GM12891 (cell line): ENCODE results near the gene TTYH3.

Source experiments
- POLR2A ChIP-seq: IDR thresholded peaks from 2 replicates; pipeline ENCODE4 v1.6.1; 2011; ENCODE audit warnings: low read depth, low read length, control low read depth
- POLR2AphosphoS5 ChIP-seq: IDR thresholded peaks from 2 replicates; pipeline ENCODE4 v1.6.1; 2011; ENCODE audit warnings: low read depth, low read length, control low read depth
- TAF1 ChIP-seq: IDR thresholded peaks from 2 replicates; pipeline ENCODE4 v1.6.1; 2011; ENCODE audit warnings: low read depth, low read length, control low read depth

DNA sequence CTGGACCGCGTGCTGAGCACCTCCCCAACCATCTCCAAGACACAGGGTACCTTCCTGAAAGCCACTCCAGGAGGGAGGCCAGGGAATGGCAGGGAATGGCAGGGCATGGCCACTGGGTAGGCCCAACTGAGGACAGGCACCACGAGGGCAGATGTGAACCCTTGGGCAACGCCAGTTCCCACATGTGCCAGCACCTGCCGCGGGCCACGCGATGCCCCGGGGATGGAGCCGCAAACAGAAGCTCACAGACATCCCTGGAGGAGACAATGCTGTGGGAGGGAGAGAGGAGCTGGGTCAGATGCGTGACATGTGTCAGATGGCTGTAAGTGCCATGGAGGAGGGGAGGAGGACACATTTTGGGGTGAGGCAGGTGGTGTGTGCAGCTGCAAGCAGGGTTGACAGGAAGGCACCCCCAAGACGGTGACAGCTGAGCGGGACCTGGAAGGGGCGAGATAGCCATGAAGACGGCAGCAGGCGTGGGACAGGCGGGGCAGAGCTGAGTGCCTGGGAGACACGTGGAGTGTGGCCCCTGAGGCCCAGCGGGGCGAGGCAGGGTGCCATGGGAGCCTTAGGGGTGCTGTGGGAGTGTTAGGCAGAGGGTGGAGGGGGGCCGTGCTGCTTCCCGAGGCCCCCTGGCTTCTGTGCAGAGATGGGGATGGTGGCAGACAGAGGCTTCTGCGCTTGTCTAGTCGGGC lies 45.3 kb upstream of the TTYH3 start:
- no peak for TF ChIP-seq TAF1
- no peak for TF ChIP-seq POLR2A
- no peak for TF ChIP-seq POLR2AphosphoS5
